Activated CD8-positive, alpha-beta memory T cell treated with anti-CD3 and anti-CD28 coated beads for 36 hours (primary cell): ENCODE results near the gene PDK2. TPM values are rescaled to one million over a fixed set of nuclear protein-coding genes. Genes with fewer than 3 reads are reported as not detected.

ENCODE experiments used
- CTCF ChIA-PET: fragments of 350-600 bp; sonication (Branson Sonifier 250); formaldehyde crosslinking; loops from one replicate; lab custom pipeline; 2021; ENCODE audit warnings: antibody characterized with exemption; lab: Charles Lee
- POLR2A ChIA-PET: fragments of 350-600 bp; sonication (Branson Sonifier 250); formaldehyde crosslinking; loops from one replicate; lab custom pipeline; 2021; ENCODE audit warnings: antibody characterized with exemption; lab: Charles Lee
- total RNA-seq, 2 experiments: library from RNA; stranded (reverse); gene quantifications; one replicate each; pipeline ENCODE4 v1.2.3, GENCODE V29; 2021

The PDK2 gene
- total RNA-seq, 2 experiments from 2014 or later: 15.0 to 18.5 TPM

DNA sequence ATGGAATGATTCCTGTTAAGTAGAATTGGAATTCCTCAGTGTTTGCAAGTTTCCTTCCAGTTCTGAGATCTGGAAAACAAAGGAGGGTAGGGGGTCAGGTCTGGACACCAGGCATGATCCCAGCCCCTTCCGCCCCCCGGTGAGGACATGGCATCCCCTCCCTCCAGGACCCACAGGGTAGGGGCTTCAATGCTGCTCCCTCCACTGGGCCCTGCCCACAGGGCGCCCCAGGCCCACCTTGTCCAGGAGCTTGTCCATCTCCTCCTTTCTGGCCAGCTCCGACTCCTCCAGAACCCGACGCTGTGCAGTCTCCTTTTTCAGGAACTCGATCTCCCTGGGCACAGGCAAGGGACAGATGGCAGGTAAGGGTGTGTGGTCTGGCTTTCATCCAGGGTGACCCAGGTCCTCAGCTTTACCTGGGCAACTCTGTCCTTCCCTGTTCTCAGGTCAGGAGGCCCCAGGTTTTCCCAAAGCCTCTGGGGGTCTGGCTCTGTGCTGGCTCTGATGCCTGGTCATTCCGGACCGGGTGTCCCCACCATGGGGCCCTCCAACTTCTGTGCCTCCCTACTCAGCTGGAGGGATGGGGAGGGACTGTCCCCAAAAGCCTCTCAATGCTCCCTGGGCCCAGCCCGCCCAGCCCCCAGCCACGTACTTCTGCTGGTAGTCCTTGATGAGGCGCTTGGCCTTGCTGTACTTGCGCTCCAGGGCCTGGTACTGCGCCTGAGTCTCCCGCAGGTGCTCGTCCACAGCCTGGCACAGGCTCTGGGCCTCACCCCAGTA is 40.4 kb downstream of the PDK2 start:
- CTCF ChIA-PET: interaction anchor here (1.7 to 3.5 kb wide), 2 partner anchors 12 to 26 kb away, joined by 4 to 13 read pairs; no protein-coding TSS in a partner anchor
- POLR2A ChIA-PET: no interaction called here

DNA sequence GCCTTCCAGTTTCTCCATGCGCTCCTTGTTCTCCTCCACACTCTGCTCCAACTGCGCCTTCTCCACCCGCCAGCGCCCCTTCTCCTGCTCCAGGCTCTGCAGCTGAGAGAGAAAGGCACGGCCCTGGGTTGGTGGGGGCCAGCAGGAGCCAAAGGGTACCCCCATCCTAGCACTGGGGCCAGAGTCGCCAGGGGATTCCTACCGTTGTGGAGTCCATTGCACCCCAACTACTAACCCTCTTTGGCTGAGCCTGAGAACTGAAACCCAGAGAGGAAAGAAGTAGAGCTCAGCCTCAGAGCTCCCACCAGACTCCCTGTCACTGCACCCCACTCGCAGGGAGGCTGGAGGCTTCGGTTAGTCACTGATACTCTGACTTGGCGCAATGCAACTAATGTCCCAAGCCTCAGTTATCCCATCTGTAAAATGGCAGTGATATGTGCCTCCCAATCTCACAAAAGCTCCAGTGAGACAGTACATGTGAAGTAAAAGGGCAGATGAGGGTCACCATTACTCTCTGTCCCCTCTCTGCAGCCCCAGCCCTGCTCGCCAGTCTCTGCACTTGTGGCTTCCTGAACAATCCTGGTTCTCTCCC is 41.0 kb downstream of the PDK2 start:
- POLR2A ChIA-PET: no interaction called here
- CTCF ChIA-PET: interaction anchor here (1.0 to 3.5 kb wide), 4 partner anchors 12 to 25 kb away, joined by 3 to 13 read pairs (median 4); no protein-coding TSS in a partner anchor

GRCh38 chr17:50137042-50137441 is 41.9 kb downstream of the PDK2 start:
- POLR2A ChIA-PET: no interaction called here

DNA sequence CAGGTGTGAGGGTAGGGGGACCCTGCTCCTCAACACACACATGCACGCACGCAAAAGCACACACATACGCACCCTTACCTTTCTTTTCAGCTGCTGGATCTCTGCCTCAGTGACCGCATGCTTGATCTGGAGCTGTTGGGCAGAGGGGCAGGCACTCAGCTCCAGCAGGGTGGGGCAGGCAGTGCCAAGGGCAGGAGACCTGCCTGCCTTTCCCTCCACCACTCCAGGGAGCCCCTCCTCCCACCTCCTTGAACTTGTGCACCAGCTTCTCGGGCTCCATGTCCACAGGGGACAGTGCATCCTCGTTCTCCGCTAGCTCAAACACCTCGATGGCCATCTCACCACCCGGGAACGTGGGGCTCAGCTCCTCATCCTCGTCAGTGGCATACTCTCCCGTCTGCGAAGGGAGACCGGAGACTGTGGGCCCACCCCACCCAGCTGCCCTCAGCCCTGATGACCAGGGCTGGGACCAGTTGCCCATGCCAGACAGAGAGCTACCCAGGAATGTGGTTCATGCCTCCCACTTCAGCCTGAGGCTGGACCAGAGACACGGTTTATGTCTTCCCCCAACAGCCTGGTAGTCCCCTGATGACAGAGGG is 44.1 kb downstream of the PDK2 start:
- POLR2A ChIA-PET: interaction anchor here (1.2 kb wide), 1 partner anchor 9 kb away, joined by 3 read pairs; the partner anchor contains the start of gene SAMD14
- CTCF ChIA-PET: interaction anchor here (0.7 to 5.2 kb wide), 18 partner anchors 8 to 258 kb away, joined by 3 to 35 read pairs (median 4); partner anchors contain the start of genes ITGA3, PPP1R9B and SAMD14

More at GRCh38 chr17:50137042-50137441, 41.9 kb downstream of the PDK2 start:
- CTCF ChIA-PET: interaction anchor here (1.0 to 3.5 kb wide), 4 partner anchors 13 to 24 kb away, joined by 3 to 13 read pairs (median 4); no protein-coding TSS in a partner anchor

DNA sequence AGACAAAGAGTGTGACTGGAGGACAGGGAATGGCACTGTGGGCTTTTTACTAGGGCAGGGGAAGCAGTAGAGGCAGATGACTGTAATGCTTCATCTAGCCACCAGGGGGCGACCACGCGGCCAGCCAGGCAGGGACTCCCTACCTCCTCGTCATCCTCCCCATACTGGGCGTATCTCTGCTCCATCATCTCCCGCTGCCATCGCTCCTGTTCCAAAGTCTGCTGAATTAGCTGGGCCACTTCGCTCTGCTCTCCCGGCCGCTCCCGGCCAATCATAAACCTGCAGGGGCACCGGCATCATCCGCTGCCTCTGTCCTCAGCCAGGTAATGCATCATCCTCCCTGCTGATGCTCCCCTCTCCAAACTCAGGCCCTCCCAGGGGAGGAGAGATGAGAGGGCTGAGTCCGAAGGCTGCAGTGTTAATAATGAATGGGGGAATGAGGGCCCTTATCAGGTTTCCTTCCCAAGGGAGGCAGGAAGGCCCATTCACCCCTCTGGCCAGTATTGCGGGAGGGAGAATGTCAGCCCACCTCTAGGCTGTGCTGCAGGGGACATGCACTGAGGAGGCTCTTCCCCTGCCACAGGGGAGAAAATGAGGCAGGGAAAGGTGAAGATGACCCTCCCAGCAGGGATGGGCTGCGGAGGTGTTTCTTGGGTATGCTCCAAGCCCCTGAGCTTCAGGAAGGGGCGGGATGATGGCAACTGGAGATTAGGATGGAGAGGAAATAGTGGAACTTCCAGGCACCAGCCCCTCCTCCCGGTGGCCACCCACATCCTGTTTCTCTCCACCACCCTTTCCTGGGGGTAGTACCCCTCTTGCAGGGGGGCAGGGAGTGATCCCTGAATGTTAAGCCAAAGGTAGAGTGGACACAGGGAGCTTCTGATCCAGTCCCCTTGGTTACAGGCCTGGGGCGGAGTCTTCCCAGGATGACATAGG is 45.1 kb downstream of the PDK2 start:
- ChIA-PET CTCF (interaction anchor here (0.8 to 5.2 kb wide), 14 partner anchors 9 to 158 kb away, joined by 3 to 35 read pairs (median 5); partner anchors contain the start of genes ITGA3, PDK2, PPP1R9B and SAMD14), POLR2A (interaction anchor here (1.2 kb wide), 1 partner anchor 10 kb away, joined by 3 read pairs; the partner anchor contains the start of gene SAMD14)

DNA sequence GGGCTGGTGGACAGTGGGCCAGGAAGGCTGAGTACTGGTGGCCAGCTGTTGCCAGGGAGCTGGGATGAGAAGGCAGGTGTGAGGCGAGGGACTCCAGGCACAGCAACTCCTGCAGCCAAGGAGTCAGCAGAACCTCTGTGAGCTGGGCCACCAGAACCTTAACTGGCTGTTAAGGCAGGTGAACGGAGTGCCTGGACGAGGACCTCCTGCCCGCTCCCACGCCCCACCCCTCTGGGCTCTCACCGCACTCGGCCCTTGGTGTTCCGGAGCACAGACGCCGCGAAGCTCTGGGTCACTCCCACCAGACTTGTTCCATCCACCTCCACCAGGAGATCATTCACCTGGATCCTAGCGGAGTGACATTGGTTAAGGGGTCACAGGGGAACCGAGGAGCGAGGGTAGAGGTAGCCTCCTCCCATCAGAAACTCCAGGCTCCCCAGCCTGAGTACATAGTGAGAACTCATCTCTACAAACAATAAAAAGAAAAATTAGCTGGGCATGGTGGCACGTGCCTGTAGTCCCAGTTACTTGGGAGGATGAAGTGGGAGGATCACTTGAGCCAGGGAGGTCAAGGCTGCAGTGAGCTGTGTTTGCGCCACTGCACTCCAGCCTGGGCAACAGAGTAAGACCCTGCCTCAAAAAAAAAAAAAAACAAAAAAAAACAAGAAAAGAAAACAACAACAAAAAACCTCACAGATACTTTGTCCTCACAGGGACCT is 46.0 kb downstream of the PDK2 start:
- ChIA-PET POLR2A (interaction anchor here (0.7 kb wide), 1 partner anchor 47 kb away, joined by 3 read pairs; no protein-coding TSS in a partner anchor), CTCF (interaction anchor here (0.7 to 5.2 kb wide), 11 partner anchors 8 to 49 kb away, joined by 3 to 35 read pairs (median 5); partner anchors contain the start of genes PDK2, PPP1R9B and SAMD14)

DNA sequence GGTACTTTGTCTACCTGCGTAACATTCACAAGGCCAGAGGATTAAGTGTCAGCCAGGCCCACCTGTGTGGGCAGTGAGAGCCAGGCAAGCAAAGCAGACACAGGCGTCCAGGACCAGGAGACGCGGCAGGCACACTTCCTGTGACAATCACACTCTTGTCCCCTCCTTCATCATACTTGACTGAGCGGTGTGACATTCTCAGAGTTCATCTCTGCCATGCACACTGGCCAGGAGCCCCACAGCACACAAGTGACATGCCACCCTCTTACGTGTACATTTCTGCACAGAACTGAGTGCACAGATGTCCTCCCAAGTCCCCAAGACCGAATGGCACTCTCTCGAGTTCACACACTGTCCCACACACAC is 46.6 kb downstream of the PDK2 start:
- CTCF ChIA-PET: interaction anchor here (0.7 to 5.2 kb wide), 4 partner anchors 10 to 47 kb away, joined by 4 to 35 read pairs (median 6); partner anchors contain the start of gene PDK2
- POLR2A ChIA-PET: interaction anchor here (0.7 kb wide), 1 partner anchor 47 kb away, joined by 3 read pairs; no protein-coding TSS in a partner anchor

GRCh38 chr17:50143461-50144176 is 48.5 kb downstream of the PDK2 start:
- POLR2A ChIA-PET: no interaction called here
- CTCF ChIA-PET: interaction anchor here (0.9 kb wide), 1 partner anchor 17 kb away, joined by 3 read pairs; no protein-coding TSS in a partner anchor

DNA sequence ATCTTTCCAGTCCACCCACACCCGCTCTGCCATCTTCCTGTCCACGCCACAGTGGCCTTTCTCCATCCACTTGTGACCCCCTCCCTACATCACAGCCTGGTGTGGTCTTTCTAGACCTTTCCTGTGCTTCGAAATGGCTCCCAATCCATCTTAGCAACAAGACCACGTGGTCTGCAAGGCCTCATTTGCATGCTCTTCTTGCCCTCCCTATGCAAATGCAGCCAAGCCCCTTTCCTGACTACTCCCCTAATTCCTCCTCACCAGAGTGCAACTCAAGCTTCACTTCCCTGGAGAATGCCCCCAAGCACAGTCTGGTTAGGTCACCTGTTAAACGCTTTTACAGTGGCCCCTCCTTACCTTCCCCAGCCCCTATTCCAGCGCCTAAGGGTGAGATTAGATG is 49.2 kb downstream of the PDK2 start:
- POLR2A ChIA-PET: no interaction called here

GRCh38 chr17:50144845-50145531 is 49.8 kb downstream of the PDK2 start:
- POLR2A ChIA-PET: no interaction called here
- CTCF ChIA-PET: interaction anchor here (0.5 to 1.9 kb wide), 3 partner anchors 17 to 151 kb away, joined by 3 to 9 read pairs (median 4); no protein-coding TSS in a partner anchor

More for the DNA sequence above, 49.2 kb downstream of the PDK2 start:
- CTCF ChIA-PET: interaction anchor here (0.9 kb wide), 1 partner anchor 16 kb away, joined by 3 read pairs; no protein-coding TSS in a partner anchor

GRCh38 chr17:50145532-50146229 is 50.5 kb downstream of the PDK2 start:
- ChIA-PET POLR2A (no interaction called here), CTCF (interaction anchor here (0.5 to 1.9 kb wide), 4 partner anchors 10 to 152 kb away, joined by 3 to 9 read pairs (median 4); no protein-coding TSS in a partner anchor)

DNA sequence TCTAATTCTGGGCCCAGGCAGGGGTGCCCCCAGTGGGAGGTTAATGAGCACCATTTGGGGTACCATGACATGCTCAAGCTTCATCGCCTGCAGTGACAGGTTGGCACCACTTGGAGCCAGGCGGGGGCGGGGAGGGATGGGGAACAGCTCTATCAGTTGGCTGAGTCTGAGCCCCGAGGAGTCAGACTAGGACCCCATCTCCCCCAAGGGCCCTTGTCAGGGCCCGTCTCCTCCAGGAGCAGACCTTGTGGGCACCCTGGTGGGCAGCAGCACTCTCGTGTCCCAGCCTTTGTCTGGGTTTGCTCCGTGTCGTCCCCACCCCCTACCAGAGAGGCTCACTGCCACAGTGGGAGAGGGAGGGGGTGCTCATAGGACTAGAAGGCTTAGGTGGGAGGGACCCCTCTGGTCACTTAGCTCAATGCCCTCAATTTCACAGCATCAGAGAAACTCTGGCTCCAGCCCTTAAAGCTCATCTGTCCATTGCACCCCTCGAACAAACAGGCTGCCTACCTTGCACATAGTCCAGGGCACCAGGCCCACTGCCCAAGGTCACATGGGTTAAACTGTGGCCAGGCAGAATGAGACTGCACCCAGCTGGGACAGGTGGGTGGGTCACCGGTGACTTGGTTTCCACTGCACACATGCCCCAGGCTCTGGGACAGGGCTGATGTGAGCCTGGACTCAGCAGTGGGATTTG is 51.2 kb downstream of the PDK2 start:
- POLR2A ChIA-PET: interaction anchor here (2.5 kb wide), 1 partner anchor 16 kb away, joined by 11 read pairs; the partner anchor contains the start of gene SAMD14
- CTCF ChIA-PET: interaction anchor here (0.8 to 1.9 kb wide), 3 partner anchors 9 to 31 kb away, joined by 4 to 9 read pairs (median 4); no protein-coding TSS in a partner anchor

GRCh38 chr17:50146927-50147665 is 51.9 kb downstream of the PDK2 start:
- ChIA-PET POLR2A (interaction anchor here (2.5 kb wide), 1 partner anchor 16 kb away, joined by 11 read pairs; the partner anchor contains the start of gene SAMD14), CTCF (interaction anchor here (0.6 to 1.6 kb wide), 4 partner anchors 11 to 155 kb away, joined by 3 to 4 read pairs (median 3); no protein-coding TSS in a partner anchor)

- POLR2A ChIA-PET: interaction anchor here (2.5 kb wide), 1 partner anchor 17 kb away, joined by 11 read pairs; the partner anchor contains the start of gene SAMD14
These were observed 52.7 kb downstream of the PDK2 start for GRCh38 chr17:50147841-50148225.

More at GRCh38 chr17:50147841-50148225, 52.7 kb downstream of the PDK2 start:
- CTCF ChIA-PET: interaction anchor here (0.5 to 3.0 kb wide), 8 partner anchors 8 to 154 kb away, joined by 3 to 23 read pairs (median 4); no protein-coding TSS in a partner anchor
